Activated T-cell treated with anti-CD3 and anti-CD28 coated beads for 4 hours (primary cell): ENCODE results near the gene SHROOM1.
"Not testable (repeated sequence)": the region's sequence is repeated elsewhere in the genome, so short reads cannot be mapped to it uniquely, and the experiment has no call there.

Experiments used
- DNase-seq: peaks from one replicate; pipeline ENCODE4 v3.0.0-alpha.2; 2020

Gene SHROOM1, protein sequence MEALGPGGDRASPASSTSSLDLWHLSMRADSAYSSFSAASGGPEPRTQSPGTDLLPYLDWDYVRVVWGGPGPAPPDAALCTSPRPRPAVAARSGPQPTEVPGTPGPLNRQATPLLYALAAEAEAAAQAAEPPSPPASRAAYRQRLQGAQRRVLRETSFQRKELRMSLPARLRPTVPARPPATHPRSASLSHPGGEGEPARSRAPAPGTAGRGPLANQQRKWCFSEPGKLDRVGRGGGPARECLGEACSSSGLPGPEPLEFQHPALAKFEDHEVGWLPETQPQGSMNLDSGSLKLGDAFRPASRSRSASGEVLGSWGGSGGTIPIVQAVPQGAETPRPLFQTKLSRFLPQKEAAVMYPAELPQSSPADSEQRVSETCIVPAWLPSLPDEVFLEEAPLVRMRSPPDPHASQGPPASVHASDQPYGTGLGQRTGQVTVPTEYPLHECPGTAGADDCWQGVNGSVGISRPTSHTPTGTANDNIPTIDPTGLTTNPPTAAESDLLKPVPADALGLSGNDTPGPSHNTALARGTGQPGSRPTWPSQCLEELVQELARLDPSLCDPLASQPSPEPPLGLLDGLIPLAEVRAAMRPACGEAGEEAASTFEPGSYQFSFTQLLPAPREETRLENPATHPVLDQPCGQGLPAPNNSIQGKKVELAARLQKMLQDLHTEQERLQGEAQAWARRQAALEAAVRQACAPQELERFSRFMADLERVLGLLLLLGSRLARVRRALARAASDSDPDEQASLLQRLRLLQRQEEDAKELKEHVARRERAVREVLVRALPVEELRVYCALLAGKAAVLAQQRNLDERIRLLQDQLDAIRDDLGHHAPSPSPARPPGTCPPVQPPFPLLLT

DNA sequence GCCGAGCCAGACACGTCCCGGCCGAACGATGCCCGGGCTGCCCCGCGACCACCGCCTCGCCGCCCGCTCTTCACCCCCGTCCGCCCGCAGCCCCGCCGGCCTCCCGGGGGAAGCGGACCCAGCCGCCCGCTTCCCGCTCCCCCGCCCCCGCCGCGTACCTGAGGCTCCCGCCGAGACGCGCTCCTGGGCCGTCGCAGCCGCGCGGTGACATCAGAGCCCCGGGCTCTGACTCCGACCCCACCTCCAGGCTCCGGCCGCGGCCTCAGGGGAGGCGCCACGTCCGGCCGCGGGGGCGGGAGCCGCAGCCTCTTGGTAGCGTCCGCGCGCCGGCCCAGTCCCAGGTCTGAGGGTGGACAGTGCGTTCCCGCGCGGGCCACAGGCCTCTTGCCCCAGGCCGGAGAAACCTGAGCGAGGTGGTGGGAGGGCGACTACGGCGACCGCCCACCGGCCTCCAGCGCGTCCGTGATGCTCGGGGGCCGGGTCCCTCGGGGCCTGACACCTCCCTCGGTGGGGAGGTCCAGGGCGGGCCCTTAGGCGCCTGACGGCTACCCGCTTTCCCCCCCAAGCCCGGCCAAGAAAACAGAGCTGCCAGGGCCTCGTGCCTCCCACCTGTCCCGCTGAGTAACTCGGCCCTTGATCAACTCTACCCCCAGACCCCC is at the start of gene SHROOM1:
Gene SHROOM1 (minus strand): TSS at position 212 of the 659 bp plus-strand sequence. CDS start 4,507 bp downstream, outside the sequence.
- no peak for DNase-seq

- DNase-seq, result no peak
These were observed 47.5 kb upstream of the SHROOM1 start for GRCh38 chr5:132877938-132878337.

GRCh38 chr5:132877466-132877865 is 47.0 kb upstream of the SHROOM1 start:
- DNase-seq, result no peak

DNA sequence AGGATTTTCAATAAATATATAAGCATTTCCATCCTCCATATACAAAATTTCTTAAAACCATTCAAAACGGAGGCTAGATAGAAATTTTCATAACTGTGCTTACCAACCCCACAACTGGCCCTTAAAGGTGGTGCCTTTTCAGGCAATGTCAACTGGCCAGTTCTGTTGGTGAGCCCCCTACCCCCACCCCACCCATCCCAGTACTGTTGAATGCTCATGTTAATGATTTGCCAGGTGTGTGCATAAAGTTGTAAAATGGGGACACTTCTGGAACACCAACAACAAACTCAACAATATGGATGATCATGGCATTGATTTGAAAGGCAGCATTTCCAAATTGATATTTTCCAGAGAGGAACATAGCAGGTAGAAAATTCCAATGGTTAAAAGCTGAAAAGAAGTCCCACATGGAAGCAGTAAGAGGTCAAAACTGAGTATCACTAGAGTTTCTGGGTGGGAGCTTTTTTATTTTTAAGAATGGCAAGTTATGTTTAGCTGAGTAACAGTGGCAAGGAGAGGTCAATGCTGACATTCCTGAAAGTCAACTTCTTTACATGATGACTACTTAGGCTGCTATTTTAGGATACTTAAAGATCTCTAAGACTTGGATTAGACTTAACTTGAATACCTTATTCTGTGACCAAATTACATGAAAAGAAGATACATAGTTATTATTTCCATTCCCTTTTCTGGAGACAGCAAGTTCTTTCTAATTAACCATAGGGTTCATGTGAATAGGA is 45.7 kb upstream of the SHROOM1 start:
- no peak for DNase-seq

DNA sequence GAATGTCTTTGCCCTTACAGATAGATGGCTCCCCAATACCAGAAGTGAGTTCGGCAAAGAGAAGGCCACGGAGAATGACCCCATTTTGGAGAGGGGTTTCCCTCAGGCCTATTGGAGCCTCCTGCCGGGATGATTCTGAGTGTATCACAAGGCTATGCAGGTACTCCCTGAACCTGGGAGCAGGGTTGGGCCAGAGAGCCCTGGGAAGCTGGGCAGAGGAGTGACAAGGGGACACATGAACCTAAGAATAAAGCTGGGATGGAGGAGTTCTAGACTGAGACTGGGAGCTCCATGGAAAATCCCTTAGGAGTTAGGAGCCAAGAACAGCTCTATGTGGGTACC is 43.5 kb upstream of the SHROOM1 start:
- no peak for DNase-seq

- no peak for DNase-seq
These were observed 42.9 kb upstream of the SHROOM1 start, which contains the start of gene LEAP2 for GRCh38 chr5:132873119-132873929. LEAP2 (plus strand) TSS chr5:132873668; CDS start chr5:132873695, 27 bp downstream.

DNA sequence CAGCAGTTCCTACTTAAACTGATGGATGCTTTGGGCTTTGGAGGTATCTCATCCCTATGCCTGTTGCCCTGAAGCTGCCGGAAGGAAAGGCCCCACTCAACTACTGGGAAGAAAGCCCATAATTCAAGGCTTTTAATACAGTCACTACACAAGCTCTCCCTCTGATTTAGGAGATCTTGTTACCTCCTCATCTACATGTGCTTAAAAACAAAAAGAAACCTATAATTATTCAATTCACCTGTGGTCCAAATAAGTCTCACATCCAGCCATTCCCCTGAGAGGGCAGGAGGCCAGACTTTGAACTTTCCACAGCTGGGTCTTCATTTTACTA is 42.3 kb upstream of the SHROOM1 start:
- no peak for DNase-seq

DNA sequence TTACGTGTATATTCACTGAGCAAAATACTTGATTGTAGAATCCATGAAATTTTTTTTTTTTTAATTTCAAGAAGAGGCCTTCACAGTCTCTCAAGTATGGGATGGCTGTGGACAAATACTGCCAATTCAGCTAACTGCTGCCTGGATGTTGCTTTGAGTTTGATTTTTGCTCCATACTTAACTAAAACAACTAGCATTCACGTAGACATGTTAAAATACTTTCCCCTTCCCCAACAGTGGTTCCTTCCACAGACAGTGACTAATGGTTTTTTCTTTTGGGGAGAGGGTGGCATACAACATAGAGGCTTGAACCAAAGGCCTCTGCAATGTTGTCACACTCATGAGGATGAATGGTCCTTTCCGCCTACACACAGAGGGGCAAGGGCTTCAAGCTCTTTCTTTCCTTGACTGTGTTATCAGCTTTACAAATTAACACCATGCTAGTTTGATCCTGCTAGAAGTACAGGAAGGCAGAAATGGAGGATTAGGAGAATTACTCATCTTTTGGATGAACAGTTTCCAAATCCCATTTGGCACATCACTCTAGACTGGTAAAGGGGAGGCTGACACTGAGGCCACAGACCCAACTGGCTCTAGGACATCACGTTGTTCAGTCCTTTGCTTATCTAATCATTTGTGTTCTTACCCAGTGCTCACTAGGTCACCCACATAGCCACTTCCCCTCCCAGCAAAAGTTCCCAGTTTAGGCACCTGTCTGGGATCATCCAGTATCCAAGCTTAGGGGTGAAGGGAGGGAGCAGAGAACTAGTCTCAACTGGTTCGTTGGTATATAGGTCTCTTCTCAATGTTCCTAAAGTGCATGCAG is 41.2 kb upstream of the SHROOM1 start:
- DNase-seq, result no peak

DNA sequence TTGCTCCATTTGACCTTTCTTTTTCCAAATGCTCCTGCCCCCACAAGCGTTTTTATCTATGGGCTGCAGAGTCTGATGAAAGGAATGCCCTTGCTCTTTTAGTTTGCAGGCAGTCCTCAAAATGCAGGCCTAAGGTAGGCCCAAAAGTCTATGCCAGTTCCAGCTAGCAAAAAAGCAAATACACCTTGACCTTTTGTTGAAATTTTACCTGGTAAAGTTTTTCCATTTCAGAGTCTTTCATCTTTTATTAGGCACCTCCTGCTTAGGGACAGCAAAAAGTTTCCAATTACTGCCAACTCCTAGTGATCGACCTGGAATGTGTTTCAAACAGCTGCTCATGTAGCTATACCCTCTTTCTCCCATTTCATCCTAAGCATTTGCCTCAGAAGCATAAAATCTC is 40.4 kb upstream of the SHROOM1 start:
- no peak for DNase-seq

GRCh38 chr5:132868754-132869153 is 38.3 kb upstream of the SHROOM1 start:
- no peak for DNase-seq

DNA sequence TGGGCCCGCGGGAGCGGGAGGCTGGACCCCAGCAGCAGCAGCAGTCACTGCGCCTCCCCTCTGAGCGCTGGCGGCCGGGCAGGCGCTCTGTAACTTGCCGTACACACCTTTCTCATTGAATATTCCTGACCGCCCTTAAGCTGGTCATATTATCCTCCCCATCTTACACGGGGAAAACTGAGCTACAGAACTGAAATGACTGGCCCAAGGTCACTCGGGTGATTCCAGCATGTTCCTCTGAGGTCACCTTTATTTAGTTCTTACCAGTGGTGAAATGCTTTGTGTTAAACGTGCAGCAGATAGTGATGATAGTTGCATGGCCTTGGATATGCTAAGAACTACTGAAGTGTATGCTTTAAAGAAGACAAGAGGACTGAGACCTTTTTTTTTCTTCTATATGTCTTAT is 36.6 kb upstream of the SHROOM1 start:
- no peak for DNase-seq

- peak; percentile 85 for DNase-seq
These were observed 36.0 kb upstream of the SHROOM1 start, which contains the start of the genes GDF9 and UQCRQ for GRCh38 chr5:132866342-132867045. GDF9 (minus strand) TSS chr5:132866469; CDS start chr5:132864533, 1,936 bp downstream. UQCRQ (plus strand) TSS chr5:132866642; CDS start chr5:132866882, 240 bp downstream.

DNA sequence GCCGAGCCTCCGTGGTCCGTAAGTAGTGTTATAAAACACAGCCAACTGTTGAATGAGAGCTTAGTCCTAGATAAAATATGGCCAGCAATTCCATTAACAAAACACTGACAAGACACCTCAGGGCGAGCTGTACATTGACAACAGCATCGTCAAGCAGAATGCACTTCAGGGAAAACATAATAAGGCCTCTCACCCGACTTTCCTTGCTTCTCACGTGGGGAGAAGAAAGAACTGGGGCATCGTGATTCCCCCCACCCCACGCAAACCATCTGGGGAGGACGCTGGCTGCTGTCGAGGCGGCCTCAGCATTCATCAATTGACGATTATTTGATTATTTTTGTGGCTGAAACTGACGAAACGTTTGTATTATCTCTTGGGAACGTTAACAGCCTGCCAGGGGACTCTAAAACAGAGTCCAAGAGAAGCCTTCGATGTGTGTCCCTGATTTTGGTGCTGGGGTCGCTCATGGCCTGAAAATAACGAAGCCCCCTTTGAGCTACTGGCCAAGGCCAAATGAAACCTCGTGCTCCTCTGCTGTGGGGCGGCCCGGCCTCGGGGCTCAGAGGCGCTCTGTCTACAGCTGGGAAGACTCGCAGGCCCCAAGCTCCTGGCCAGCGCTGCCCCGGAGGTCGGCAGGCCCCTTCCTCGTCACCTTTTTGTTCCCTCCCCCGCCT is 35.4 kb upstream of the SHROOM1 start:
- DNase-seq, result no peak

DNA sequence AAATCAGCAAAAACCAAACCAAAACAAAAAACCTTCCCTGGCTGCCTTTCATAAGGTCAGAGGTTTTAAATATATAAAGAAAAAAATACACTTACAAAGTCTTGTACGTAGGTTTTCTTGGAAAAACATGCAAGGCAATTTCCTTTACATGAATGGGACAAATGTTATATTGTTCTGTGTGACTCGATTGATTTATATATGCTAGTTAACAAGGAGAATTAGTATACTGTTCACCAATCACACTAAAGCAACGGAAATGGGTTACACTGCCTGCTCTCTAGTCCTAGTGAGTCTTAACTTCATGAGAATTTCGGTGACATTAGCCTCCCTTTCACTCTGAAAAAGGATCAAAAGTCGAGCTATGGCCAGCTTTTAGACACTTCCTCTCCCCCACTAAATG is 30.3 kb upstream of the SHROOM1 start:
- DNase-seq, result no peak

DNA sequence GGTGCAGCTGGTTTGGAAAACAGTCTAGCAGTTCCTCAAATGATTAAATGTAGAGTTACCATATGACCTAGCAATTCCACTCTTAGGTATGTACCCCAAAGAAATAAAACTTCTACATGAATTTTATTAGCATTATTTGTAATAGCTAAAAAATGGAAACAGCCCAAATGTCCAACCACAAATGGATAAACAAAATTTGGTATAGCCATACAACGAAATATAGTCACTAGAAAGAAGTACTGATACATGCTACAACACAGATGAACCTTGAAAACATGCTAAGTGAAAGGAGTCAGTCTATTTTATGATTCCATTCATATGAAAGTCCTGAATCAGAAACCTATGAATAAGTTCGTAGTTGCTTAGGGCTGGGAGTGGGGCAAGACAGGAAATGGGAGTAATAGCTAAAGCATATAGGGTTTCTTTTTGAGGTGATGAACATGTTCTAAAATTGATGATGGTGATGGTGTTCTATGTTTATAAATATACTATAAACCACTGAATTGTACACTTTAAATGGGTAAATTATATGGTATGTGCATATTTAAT is 29.5 kb upstream of the SHROOM1 start:
- no peak for DNase-seq

GRCh38 chr5:132856011-132856410 is 25.6 kb upstream of the SHROOM1 start:
- DNase-seq, result no peak

GRCh38 chr5:132854992-132855391 is 24.5 kb upstream of the SHROOM1 start:
- not testable (repeated sequence) for DNase-seq

DNA sequence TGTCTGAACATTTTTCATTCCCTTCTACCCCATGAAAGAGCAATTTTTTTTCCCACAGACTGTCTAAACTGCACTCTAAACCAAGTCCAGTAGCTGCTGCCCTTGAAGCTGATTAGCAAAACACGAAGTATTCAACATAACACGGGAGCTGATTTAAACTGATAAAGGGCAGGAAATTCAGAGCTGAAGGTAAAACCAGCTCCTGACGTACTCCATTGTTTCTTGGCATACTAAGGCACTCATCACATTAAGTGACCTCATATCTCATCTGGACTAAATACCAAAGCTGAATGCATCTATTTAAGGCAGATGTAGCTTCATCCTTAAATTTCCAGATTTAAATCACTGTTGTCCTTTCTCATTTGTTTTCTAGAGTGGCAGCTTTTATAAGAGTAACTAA is 23.9 kb upstream of the SHROOM1 start:
- no peak for DNase-seq

- no peak for DNase-seq
These were observed 23.3 kb upstream of the SHROOM1 start for GRCh38 chr5:132853790-132854189.
